H9 (cell line): Measurements from ENCODE around the gene ENOX1. TPM values are rescaled to one million over a fixed set of nuclear protein-coding genes. Genes with fewer than 3 reads are reported as not detected.

Experiments
- DNase-seq: peaks from one replicate; pipeline ENCODE4 v3.0.0-alpha.2; 2017
- H2AFZ ChIP-seq: one replicate; pipeline ENCODE4 v1.6.1; 2013; ENCODE audit warnings: mild to moderate bottlenecking, low read length, control low read depth, moderate library complexity
- H2AK5ac ChIP-seq: 2 replicates; pipeline ENCODE4 v1.6.1; 2013; ENCODE audit warnings: low read length, control low read depth, mixed read lengths; ENCODE audit not compliant: insufficient read length
- H2BK120ac ChIP-seq: one replicate; pipeline ENCODE4 v1.6.1; 2013; ENCODE audit warnings: low read depth, mild to moderate bottlenecking, low read length, control low read depth, inconsistent platforms; ENCODE audit not compliant: poor library complexity, severe bottlenecking
- H2BK12ac ChIP-seq: 2 replicates; pipeline ENCODE4 v1.6.1; 2013; ENCODE audit warnings: low read length, control low read depth, mixed read lengths, low read depth; ENCODE audit not compliant: insufficient read length
- H2BK15ac ChIP-seq: 2 replicates; pipeline ENCODE4 v1.6.1; 2013; ENCODE audit warnings: low read depth, low read length, control low read depth
- H2BK20ac ChIP-seq: one replicate; pipeline ENCODE4 v1.6.1; 2013; ENCODE audit warnings: low read depth, mild to moderate bottlenecking, low read length, control low read depth, inconsistent platforms; ENCODE audit not compliant: poor library complexity, severe bottlenecking
- H2BK5ac ChIP-seq: 2 replicates; pipeline ENCODE4 v1.6.1; 2013; ENCODE audit warnings: low read length, control low read depth, mixed read lengths; ENCODE audit not compliant: insufficient read length
- H3K14ac ChIP-seq: 2 replicates; pipeline ENCODE4 v1.6.1; 2013; ENCODE audit warnings: low read length, control low read depth; ENCODE audit not compliant: insufficient read depth
- H3K18ac ChIP-seq: 2 replicates; pipeline ENCODE4 v1.6.1; 2013; ENCODE audit warnings: low read depth, mild to moderate bottlenecking, mixed read lengths, low read length, control low read depth; ENCODE audit not compliant: insufficient read length
- H3K23ac ChIP-seq: 2 replicates; pipeline ENCODE4 v1.6.1; 2013; ENCODE audit warnings: low read length, control low read depth, mixed read lengths, low read depth; ENCODE audit not compliant: insufficient read length
- H3K23me2 ChIP-seq: 2 replicates; pipeline ENCODE4 v1.6.1; 2013; ENCODE audit warnings: low read depth, mild to moderate bottlenecking, mixed read lengths, low read length, control low read depth; ENCODE audit not compliant: insufficient read length, poor library complexity, severe bottlenecking
- H3K27ac ChIP-seq: 2 replicates; pipeline ENCODE4 v1.5.1; 2013; ENCODE audit warnings: low read length, control low read depth, mixed read lengths, low read depth; ENCODE audit not compliant: insufficient read length
- H3K27me3 ChIP-seq: 2 replicates; pipeline ENCODE4 v1.6.1; 2013; ENCODE audit warnings: low read length, control low read depth, inconsistent platforms; ENCODE audit not compliant: insufficient read depth
- H3K4ac ChIP-seq: 2 replicates; pipeline ENCODE4 v1.6.1; 2013; ENCODE audit warnings: low read depth, mild to moderate bottlenecking, control low read depth, inconsistent platforms, low read length, moderate library complexity
- H3K4me1 ChIP-seq: 2 replicates; pipeline ENCODE4 v1.6.1; 2013; ENCODE audit warnings: low read length, control low read depth, inconsistent platforms; ENCODE audit not compliant: insufficient read depth
- H3K4me2 ChIP-seq: 2 replicates; pipeline ENCODE4 v1.6.1; 2013; ENCODE audit warnings: low read length, control low read depth, mixed read lengths; ENCODE audit not compliant: insufficient read length, insufficient read depth
- H3K56ac ChIP-seq: 2 replicates; pipeline ENCODE4 v1.6.1; 2013; ENCODE audit warnings: low read depth, mild to moderate bottlenecking, mixed read lengths, low read length, control low read depth; ENCODE audit not compliant: insufficient read length
- H3K79me1 ChIP-seq: 2 replicates; pipeline ENCODE4 v1.6.1; 2013; ENCODE audit warnings: low read depth, mild to moderate bottlenecking, moderate library complexity, low read length, control low read depth, inconsistent platforms; ENCODE audit not compliant: insufficient read depth, poor library complexity, severe bottlenecking
- H3K79me2 ChIP-seq: 2 replicates; pipeline ENCODE4 v1.6.1; 2013; ENCODE audit warnings: low read length, control low read depth, inconsistent platforms; ENCODE audit not compliant: insufficient read depth
- H3K9ac ChIP-seq: 2 replicates; pipeline ENCODE4 v1.6.1; 2013; ENCODE audit warnings: low read length, control low read depth, mixed read lengths; ENCODE audit not compliant: insufficient read length; ENCODE audit errors: extremely low read depth
- H3K9me3 ChIP-seq: one replicate; pipeline ENCODE4 v1.6.1; 2013; ENCODE audit warnings: low read depth, low read length, inconsistent platforms; ENCODE audit not compliant: control insufficient read depth
- H3T11ph ChIP-seq: one replicate; pipeline ENCODE4 v1.6.1; 2013; ENCODE audit warnings: mild to moderate bottlenecking, low read length, control low read depth, inconsistent platforms
- H4K20me1 ChIP-seq: one replicate; pipeline ENCODE4 v1.6.1; 2013; ENCODE audit not compliant: control insufficient read depth, insufficient read length, insufficient read depth
- H4K5ac ChIP-seq: 2 replicates; pipeline ENCODE4 v1.6.1; 2013; ENCODE audit warnings: low read depth, mild to moderate bottlenecking, mixed read lengths, low read length, control low read depth; ENCODE audit not compliant: insufficient read length
- H4K8ac ChIP-seq: replicated peaks from 2 replicates; pipeline ENCODE4 v1.6.1; 2013; ENCODE audit warnings: low read length, control low read depth, mixed read lengths, low read depth; ENCODE audit not compliant: insufficient read length
- H4K91ac ChIP-seq: 2 replicates; pipeline ENCODE4 v1.6.1; 2013; ENCODE audit warnings: low read depth, mild to moderate bottlenecking, moderate library complexity, mixed read lengths, low read length, control low read depth; ENCODE audit not compliant: insufficient read length
- H3K27ac Mint-ChIP-seq, 3 experiments: 2 replicates in 2 of 3; 3 replicates in 1 of 3; pipeline ENCODE4 v1.8.0; 2020 to 2021; ENCODE audit warnings: mixed read lengths in 3 of 3, mild to moderate bottlenecking in 1 of 3, moderate library complexity in 1 of 3
- H3K27me3 Mint-ChIP-seq: 2 replicates; pipeline ENCODE4 v1.8.0; 2021; ENCODE audit warnings: low read depth, mild to moderate bottlenecking, moderate library complexity, mixed read lengths
- H3K36me3 Mint-ChIP-seq, 3 experiments: 2 replicates in 2 of 3; 3 replicates in 1 of 3; pipeline ENCODE4 v1.8.0; 2020 to 2021; ENCODE audit warnings: low read depth in 3 of 3, mixed read lengths in 3 of 3; ENCODE audit not compliant: insufficient read depth in 1 of 3
- H3K4me1 Mint-ChIP-seq, 2 experiments: 2 replicates each; pipeline ENCODE4 v1.8.0; 2020; ENCODE audit warnings: mixed read lengths in 2 of 2
- H3K4me3 Mint-ChIP-seq, 2 experiments: 2 replicates in 1 of 2; 3 replicates in 1 of 2; pipeline ENCODE4 v1.8.0; 2020 to 2021; ENCODE audit warnings: mild to moderate bottlenecking in 2 of 2, mixed read lengths in 2 of 2, moderate library complexity in 1 of 2
- H3K9me3 Mint-ChIP-seq, 2 experiments: 2 replicates in 1 of 2; 3 replicates in 1 of 2; pipeline ENCODE4 v1.8.0; 2020; ENCODE audit warnings: mild to moderate bottlenecking in 2 of 2, mixed read lengths in 2 of 2, moderate library complexity in 1 of 2
- CTCF ChIP-seq: fragments of 200-600 bp; sonication (generic); conservative IDR thresholded peaks from 3 replicates; pipeline ENCODE4 v1.8.0; 2021; ENCODE audit warnings: antibody characterized with exemption, mild to moderate bottlenecking
- WGBS: extraction: QIAGEN DNeasy Blood & Tissue Kit; methylation state at CpG from one replicate; pipeline ENCODE4 v1.1.7; 2013; ENCODE audit warnings: missing lambda C conversion rate, low lambda C conversion rate, mixed read lengths; ENCODE audit not compliant: insufficient read length; ENCODE audit errors: extremely low coverage; 5-methylcytosine and 5-hydroxymethylcytosine counted together
- total RNA-seq: library from RNA; stranded (reverse); gene quantifications from 2 replicates; pipeline ENCODE4 v1.2.1, GENCODE V29; 2021

Gene ENOX1
- total RNA-seq, 1 experiment from 2014 or later = 0.24 TPM

GRCh38 chr13:43316281-43316680 is 470.5 kb downstream of the ENOX1 start:
- H3K79me1 ChIP-seq = no peaks in the 10 kb centered on the region
- H3K4ac ChIP-seq = no peak overlapping the region
- H4K8ac ChIP-seq = no peak overlapping the region
- no peaks in the 10 kb centered on the region for H4K20me1 ChIP-seq
- no peaks in the 10 kb centered on the region for H3K9me3 ChIP-seq
- H3K4me1 ChIP-seq = peaks cover 14% of the 10 kb centered on the region; the same call in 1 of the 2 replicates
- no peaks in the 10 kb centered on the region for H3K79me2 ChIP-seq
- no peak overlapping the region for H3K56ac ChIP-seq
- no peak for DNase-seq
- H2AFZ ChIP-seq = no peak overlapping the region
- H3K27me3 ChIP-seq = no peaks in the 10 kb centered on the region
- no peaks in the 10 kb centered on the region; a peak in 1 of 5 replicates for H3K9me3 Mint-ChIP-seq
- H3K36me3 Mint-ChIP-seq = no peaks in the 10 kb centered on the region
- WGBS = no CpG with 5 or more reads among the region's 2 CpGs
- no peak overlapping the region for H2AK5ac ChIP-seq
- H4K91ac ChIP-seq = no peak overlapping the region
- H3K18ac ChIP-seq = no peak overlapping the region
- H3K4me2 ChIP-seq = peak overlapping the region; percentile 31
- no peak overlapping the region for H3K14ac ChIP-seq
- H3K27ac Mint-ChIP-seq = peak overlapping the region in 2 of 3 experiments; percentile 72 to 90; a peak in 5 of 7 replicates
- H3K27me3 Mint-ChIP-seq = no peaks in the 10 kb centered on the region; the same call in 1 of the 2 replicates
- no peak overlapping the region for H3T11ph ChIP-seq
- H2BK15ac ChIP-seq = no peak overlapping the region
- H3K4me3 Mint-ChIP-seq = peak overlapping the region; percentile 9 to 30; a peak in 1 of 5 replicates
- TF ChIP-seq CTCF = no peak
- H3K9ac ChIP-seq = no peak overlapping the region
- no peak overlapping the region for H2BK120ac ChIP-seq
- H3K23ac ChIP-seq = no peak overlapping the region
- no peak overlapping the region for H4K5ac ChIP-seq
- no peak overlapping the region for H3K27ac ChIP-seq
- no peak overlapping the region for H2BK20ac ChIP-seq
- H3K4me1 Mint-ChIP-seq = peaks cover 52 to 61% of the 10 kb centered on the region in 2 experiments
- no peak overlapping the region for H2BK5ac ChIP-seq
- H3K23me2 ChIP-seq = no peaks in the 10 kb centered on the region
- H2BK12ac ChIP-seq = no peak overlapping the region
